ENCODE results near the gene P2RY8. TPM values are rescaled to one million over a fixed set of nuclear protein-coding genes. Genes with fewer than 3 reads are reported as not detected.
"Not testable (repeated sequence)": the region's sequence is repeated elsewhere in the genome, so short reads cannot be mapped to it uniquely, and the experiment has no call there.

P2RY8 gene
- total RNA-seq, 2 experiments from 2014 or later = 87.6 to 92.4 TPM

GRCh38 chrX:1442016-1442665, 94.8 kb downstream of the P2RY8 start:
- DNase-seq (peak; percentile 20), ATAC-seq (ENCODE audit: low read depth) (no peak)
- POLR2A ChIA-PET = no interaction called here
- H3K36me3 Mint-ChIP-seq = peaks cover 62% of the 10 kb centered on the region
- H3K27me3 Mint-ChIP-seq = no peaks in the 10 kb centered on the region
- H3K4me3 Mint-ChIP-seq = no peak overlapping the region
- no peak overlapping the region for H3K27ac Mint-ChIP-seq
- peaks cover 14% of the 10 kb centered on the region for H3K9me3 Mint-ChIP-seq
- peaks cover 4% of the 10 kb centered on the region for H3K4me1 Mint-ChIP-seq

GRCh38 chrX:1440506-1440905, 96.5 kb downstream of the P2RY8 start:
- POLR2A ChIA-PET = no interaction called here
- DNase-seq (peak; percentile 2), ATAC-seq (ENCODE audit: low read depth) (no peak)
- Mint-ChIP-seq H3K4me3 (no peak overlapping the region), H3K27me3 (no peaks in the 10 kb centered on the region), H3K36me3 (peaks cover 60% of the 10 kb centered on the region), H3K4me1 (no peaks in the 10 kb centered on the region), H3K9me3 (peaks cover 12% of the 10 kb centered on the region), H3K27ac (no peak overlapping the region)

GRCh38 chrX:1435241-1435895, 101.6 kb downstream of the P2RY8 start:
- H3K4me3 Mint-ChIP-seq = no peak overlapping the region
- H3K27me3 Mint-ChIP-seq = no peaks in the 10 kb centered on the region
- no peaks in the 10 kb centered on the region for H3K9me3 Mint-ChIP-seq
- POLR2A ChIA-PET = no interaction called here
- DNase-seq (peak; percentile 23), ATAC-seq (ENCODE audit: low read depth) (peak; percentile 19)
- no peaks in the 10 kb centered on the region for H3K4me1 Mint-ChIP-seq
- H3K27ac Mint-ChIP-seq = no peak overlapping the region
- H3K36me3 Mint-ChIP-seq = peaks cover 34% of the 10 kb centered on the region

GRCh38 chrX:1434871-1435240, 102.1 kb downstream of the P2RY8 start:
- POLR2A ChIA-PET = no interaction called here
- DNase-seq (no peak), ATAC-seq (ENCODE audit: low read depth) (no peak)
- no peaks in the 10 kb centered on the region for H3K4me1 Mint-ChIP-seq
- H3K27ac Mint-ChIP-seq = no peak overlapping the region
- H3K27me3 Mint-ChIP-seq = no peaks in the 10 kb centered on the region
- H3K36me3 Mint-ChIP-seq = peaks cover 35% of the 10 kb centered on the region
- H3K9me3 Mint-ChIP-seq = no peaks in the 10 kb centered on the region
- H3K4me3 Mint-ChIP-seq = no peak overlapping the region

- ATAC-seq (ENCODE audit: low read depth) = no peak
Measured at GRCh38 chrX:1433646-1434357, 103.2 kb downstream of the P2RY8 start.

GRCh38 chrX:1430451-1430850, 106.5 kb downstream of the P2RY8 start:
- Mint-ChIP-seq H3K9me3 (no peaks in the 10 kb centered on the region), H3K27me3 (no peaks in the 10 kb centered on the region), H3K27ac (no peak overlapping the region), H3K4me1 (no peaks in the 10 kb centered on the region), H3K36me3 (peaks cover 23% of the 10 kb centered on the region), H3K4me3 (no peak overlapping the region)
- ATAC-seq (ENCODE audit: low read depth) (no peak), DNase-seq (peak; percentile 20)
- POLR2A ChIA-PET = no interaction called here

More at GRCh38 chrX:1433646-1434357, 103.2 kb downstream of the P2RY8 start:
- H3K27me3 Mint-ChIP-seq = no peaks in the 10 kb centered on the region
- no peaks in the 10 kb centered on the region for H3K4me1 Mint-ChIP-seq
- no peak for DNase-seq
- H3K27ac Mint-ChIP-seq = no peak overlapping the region
- no peaks in the 10 kb centered on the region for H3K9me3 Mint-ChIP-seq
- H3K36me3 Mint-ChIP-seq = peaks cover 29% of the 10 kb centered on the region
- POLR2A ChIA-PET = no interaction called here
- no peak overlapping the region for H3K4me3 Mint-ChIP-seq

- POLR2A ChIA-PET = no interaction called here
- Mint-ChIP-seq H3K4me1 (no peaks in the 10 kb centered on the region), H3K9me3 (peaks cover 20% of the 10 kb centered on the region), H3K27me3 (no peaks in the 10 kb centered on the region), H3K36me3 (peaks cover 49% of the 10 kb centered on the region), H3K27ac (no peak overlapping the region), H3K4me3 (no peak overlapping the region)
- ATAC-seq (ENCODE audit: low read depth) (no peak), DNase-seq (peak; percentile 35)
Measured at GRCh38 chrX:1427756-1428155, 109.2 kb downstream of the P2RY8 start.

- ATAC-seq (ENCODE audit: low read depth); H3K4me3 Mint-ChIP-seq; POLR2A ChIA-PET; H3K27me3 Mint-ChIP-seq; H3K27ac Mint-ChIP-seq; H3K4me1 Mint-ChIP-seq: not testable (repeated sequence)
- peaks cover 59% of the 10 kb centered on the region for H3K36me3 Mint-ChIP-seq
- peaks cover 24% of the 10 kb centered on the region for H3K9me3 Mint-ChIP-seq
- DNase-seq = peak; percentile 10
Measured at GRCh38 chrX:1426321-1426720, 110.7 kb downstream of the P2RY8 start.

GRCh38 chrX:1425381-1425780, 111.6 kb downstream of the P2RY8 start:
- DNase-seq (peak; percentile 6), ATAC-seq (ENCODE audit: low read depth) (no peak)
- no peak overlapping the region for H3K27ac Mint-ChIP-seq
- POLR2A ChIA-PET = no interaction called here
- H3K36me3 Mint-ChIP-seq = peaks cover 65% of the 10 kb centered on the region
- H3K4me3 Mint-ChIP-seq = no peak overlapping the region
- H3K4me1 Mint-ChIP-seq = peaks cover 3% of the 10 kb centered on the region
- H3K9me3 Mint-ChIP-seq = peaks cover 24% of the 10 kb centered on the region
- no peaks in the 10 kb centered on the region for H3K27me3 Mint-ChIP-seq

- POLR2A ChIA-PET = no interaction called here
- DNase-seq (no peak), ATAC-seq (ENCODE audit: low read depth) (no peak)
- peaks cover 6% of the 10 kb centered on the region for H3K4me1 Mint-ChIP-seq
- H3K27ac Mint-ChIP-seq = no peak overlapping the region
- H3K9me3 Mint-ChIP-seq = peaks cover 27% of the 10 kb centered on the region
- no peaks in the 10 kb centered on the region for H3K27me3 Mint-ChIP-seq
- peaks cover 73% of the 10 kb centered on the region for H3K36me3 Mint-ChIP-seq
- no peak overlapping the region for H3K4me3 Mint-ChIP-seq
Measured at GRCh38 chrX:1424147-1424851, 112.7 kb downstream of the P2RY8 start.

- no peak overlapping the region for H3K4me3 Mint-ChIP-seq
- ATAC-seq (ENCODE audit: low read depth) = no peak
- peaks cover 6% of the 10 kb centered on the region for H3K4me1 Mint-ChIP-seq
- peaks cover 76% of the 10 kb centered on the region for H3K36me3 Mint-ChIP-seq
- DNase-seq = peak; percentile 2
- H3K9me3 Mint-ChIP-seq = peaks cover 27% of the 10 kb centered on the region
- H3K27me3 Mint-ChIP-seq = no peaks in the 10 kb centered on the region
- POLR2A ChIA-PET = no interaction called here
- no peak overlapping the region for H3K27ac Mint-ChIP-seq
Measured at GRCh38 chrX:1423215-1423614, 113.8 kb downstream of the P2RY8 start.

- H3K36me3 Mint-ChIP-seq = peaks cover 72% of the 10 kb centered on the region
- POLR2A ChIA-PET = no interaction called here
- peaks cover 6% of the 10 kb centered on the region for H3K4me1 Mint-ChIP-seq
- H3K27ac Mint-ChIP-seq = no peak overlapping the region
- DNase-seq = no peak
- H3K9me3 Mint-ChIP-seq = peaks cover 27% of the 10 kb centered on the region
- ATAC-seq (ENCODE audit: low read depth) = no peak
- no peaks in the 10 kb centered on the region for H3K27me3 Mint-ChIP-seq
- H3K4me3 Mint-ChIP-seq = no peak overlapping the region
Measured at GRCh38 chrX:1422135-1422465, 114.9 kb downstream of the P2RY8 start.

GRCh38 chrX:1421433-1422134, 115.4 kb downstream of the P2RY8 start:
- POLR2A ChIA-PET = no interaction called here
- H3K4me1 Mint-ChIP-seq = peaks cover 6% of the 10 kb centered on the region
- no peak overlapping the region for H3K4me3 Mint-ChIP-seq
- no peak for ATAC-seq (ENCODE audit: low read depth)
- no peaks in the 10 kb centered on the region for H3K27me3 Mint-ChIP-seq
- peaks cover 27% of the 10 kb centered on the region for H3K9me3 Mint-ChIP-seq
- no peak overlapping the region for H3K27ac Mint-ChIP-seq
- H3K36me3 Mint-ChIP-seq = peaks cover 68% of the 10 kb centered on the region
- peak; percentile 3 for DNase-seq

Data from activated naive CD8-positive, alpha-beta T cell treated with anti-CD3 and anti-CD28 coated beads, Interleukin-2, amount 10 ng/mL, durations not matched to agents 7 days and 5 days (primary cell).